ENCODE measurements around the gene NQO2.

NQO2 gene

DNA sequence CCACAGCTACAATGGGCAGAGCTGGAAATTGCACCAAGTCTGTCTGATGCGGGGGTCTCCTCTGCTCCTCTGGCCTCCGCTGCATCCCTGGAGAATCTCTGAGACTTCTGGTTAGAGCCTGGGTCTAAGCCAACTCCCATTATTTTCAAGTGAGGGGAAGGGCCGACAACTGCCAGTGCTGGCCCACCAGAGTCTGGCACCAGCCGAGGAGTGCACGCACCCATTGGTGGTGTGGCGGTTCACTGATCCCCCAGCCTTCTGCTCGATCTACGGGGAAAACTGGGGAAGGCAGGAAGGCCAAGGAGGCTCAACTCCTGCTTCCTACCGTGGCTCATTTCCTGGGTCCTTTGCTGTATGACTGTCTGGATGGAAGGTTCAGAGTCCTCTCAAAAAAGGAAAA lies 6.2 kb downstream of the NQO2 start:
- Histone ChIP-seq H3K36me3 (ENCODE audit: control insufficient read depth in 2 of 2, insufficient read depth in 1 of 2, low read length in 2 of 2) (peaks cover 0 to 49% of the 10 kb centered on the region in 2 experiments; a peak in 2 of 3 replicates), H3K9me3 (ENCODE audit: control insufficient read depth, insufficient read depth, low read depth, low read length) (no peaks in the 10 kb centered on the region), H3K4me1 (ENCODE audit: control insufficient read depth, insufficient read depth, low read length) (no peaks in the 10 kb centered on the region), H3K4me3 (ENCODE audit: low read depth, low read length) (no peak overlapping the region), H3K27ac (ENCODE audit: extremely low read depth, low read depth, low read length) (no peak overlapping the region)
- ChIA-PET POLR2A (no interaction called here), CTCF (interaction anchor here (1.0 kb wide), 1 partner anchor 33 kb away, joined by 3 read pairs; no protein-coding TSS in a partner anchor)
- TF ChIP-seq MEIS1 (CRISPR knock-in tag; IDR thresholded peaks at IDR 0.05; ENCODE audit: borderline replicate concordance) (no peak), ZNF747 (tag by site-specific recombination; IDR thresholded peaks at IDR 0.05) (no peak), TRIM28 (IDR thresholded peaks at IDR 0.05; ENCODE audit: borderline replicate concordance, low read length) (no peak), ZNF2 (tag by site-specific recombination; IDR thresholded peaks at IDR 0.05) (no peak), ZFP37 (tag by site-specific recombination; IDR thresholded peaks at IDR 0.05) (no peak)

DNA sequence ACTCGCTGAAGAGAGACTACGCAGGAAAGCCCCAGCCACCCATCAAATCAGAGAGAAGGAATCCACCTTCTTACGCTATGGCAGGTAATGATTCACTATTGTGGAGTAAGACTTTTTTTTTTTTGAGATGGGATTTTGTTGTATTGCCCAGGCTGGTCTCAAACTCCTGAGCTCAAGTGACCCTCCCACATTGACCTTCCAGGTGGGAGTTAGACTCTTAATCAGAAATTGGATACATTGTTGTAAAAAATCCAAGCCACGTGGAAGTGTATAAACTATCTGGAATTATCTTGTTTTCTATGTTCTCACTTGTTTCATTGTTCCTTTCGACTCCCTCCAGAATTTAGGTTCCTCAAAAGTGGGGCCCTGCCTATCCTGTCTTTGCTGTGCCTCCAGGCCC lies 6.8 kb downstream of the NQO2 start:
- Histone ChIP-seq H3K9me3 (ENCODE audit: control insufficient read depth, insufficient read depth, low read depth, low read length) (no peaks in the 10 kb centered on the region), H3K36me3 (ENCODE audit: control insufficient read depth in 2 of 2, insufficient read depth in 1 of 2, low read length in 2 of 2) (peaks cover 0 to 53% of the 10 kb centered on the region in 2 experiments; a peak in 2 of 3 replicates), H3K4me3 (ENCODE audit: low read depth, low read length) (no peak overlapping the region), H3K27ac (ENCODE audit: extremely low read depth, low read depth, low read length) (no peak overlapping the region), H3K4me1 (ENCODE audit: control insufficient read depth, insufficient read depth, low read length) (no peaks in the 10 kb centered on the region)
- POLR2A ChIA-PET: no interaction called here
- CTCF ChIA-PET: no interaction called here
- no peak for TF ChIP-seq SCRT1 (tag by site-specific recombination; IDR thresholded peaks at IDR 0.05; ENCODE audit: borderline replicate concordance)
- no peak for TF ChIP-seq ZNF302 (tag by site-specific recombination; IDR thresholded peaks at IDR 0.05; ENCODE audit: low read depth)
- no peak for TF ChIP-seq ZNF404 (tag by site-specific recombination; IDR thresholded peaks at IDR 0.05)
- no peak for TF ChIP-seq ZNF548 (tag by site-specific recombination; IDR thresholded peaks at IDR 0.05)
- no peak for TF ChIP-seq YY2 (tag by site-specific recombination; IDR thresholded peaks at IDR 0.05)
- TF ChIP-seq ZNF114 (tag by site-specific recombination; IDR thresholded peaks at IDR 0.05): no peak
- TF ChIP-seq, protein P1, sequence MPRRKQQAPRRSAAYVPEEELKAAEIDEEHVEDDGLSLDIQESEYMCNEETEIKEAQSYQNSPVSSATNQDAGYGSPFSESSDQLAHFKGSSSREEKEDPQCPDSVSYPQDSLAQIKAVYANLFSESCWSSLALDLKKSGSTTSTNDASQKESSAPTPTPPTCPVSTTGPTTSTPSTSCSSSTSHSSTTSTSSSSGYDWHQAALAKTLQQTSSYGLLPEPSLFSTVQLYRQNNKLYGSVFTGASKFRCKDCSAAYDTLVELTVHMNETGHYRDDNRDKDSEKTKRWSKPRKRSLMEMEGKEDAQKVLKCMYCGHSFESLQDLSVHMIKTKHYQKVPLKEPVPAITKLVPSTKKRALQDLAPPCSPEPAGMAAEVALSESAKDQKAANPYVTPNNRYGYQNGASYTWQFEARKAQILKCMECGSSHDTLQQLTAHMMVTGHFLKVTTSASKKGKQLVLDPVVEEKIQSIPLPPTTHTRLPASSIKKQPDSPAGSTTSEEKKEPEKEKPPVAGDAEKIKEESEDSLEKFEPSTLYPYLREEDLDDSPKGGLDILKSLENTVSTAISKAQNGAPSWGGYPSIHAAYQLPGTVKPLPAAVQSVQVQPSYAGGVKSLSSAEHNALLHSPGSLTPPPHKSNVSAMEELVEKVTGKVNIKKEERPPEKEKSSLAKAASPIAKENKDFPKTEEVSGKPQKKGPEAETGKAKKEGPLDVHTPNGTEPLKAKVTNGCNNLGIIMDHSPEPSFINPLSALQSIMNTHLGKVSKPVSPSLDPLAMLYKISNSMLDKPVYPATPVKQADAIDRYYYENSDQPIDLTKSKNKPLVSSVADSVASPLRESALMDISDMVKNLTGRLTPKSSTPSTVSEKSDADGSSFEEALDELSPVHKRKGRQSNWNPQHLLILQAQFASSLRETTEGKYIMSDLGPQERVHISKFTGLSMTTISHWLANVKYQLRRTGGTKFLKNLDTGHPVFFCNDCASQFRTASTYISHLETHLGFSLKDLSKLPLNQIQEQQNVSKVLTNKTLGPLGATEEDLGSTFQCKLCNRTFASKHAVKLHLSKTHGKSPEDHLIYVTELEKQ (tag by site-specific recombination; IDR thresholded peaks at IDR 0.05; ENCODE audit: borderline replicate concordance): no peak
- TF ChIP-seq ZNF248 (tag by site-specific recombination; IDR thresholded peaks at IDR 0.05): no peak
- TF ChIP-seq ZNF223 (tag by site-specific recombination; IDR thresholded peaks at IDR 0.05): no peak
- TF ChIP-seq TRIM28 (IDR thresholded peaks at IDR 0.05; ENCODE audit: borderline replicate concordance, low read length): no peak
- TF ChIP-seq ZNF239 (tag by site-specific recombination; IDR thresholded peaks at IDR 0.05): no peak
- TF ChIP-seq, protein P2, sequence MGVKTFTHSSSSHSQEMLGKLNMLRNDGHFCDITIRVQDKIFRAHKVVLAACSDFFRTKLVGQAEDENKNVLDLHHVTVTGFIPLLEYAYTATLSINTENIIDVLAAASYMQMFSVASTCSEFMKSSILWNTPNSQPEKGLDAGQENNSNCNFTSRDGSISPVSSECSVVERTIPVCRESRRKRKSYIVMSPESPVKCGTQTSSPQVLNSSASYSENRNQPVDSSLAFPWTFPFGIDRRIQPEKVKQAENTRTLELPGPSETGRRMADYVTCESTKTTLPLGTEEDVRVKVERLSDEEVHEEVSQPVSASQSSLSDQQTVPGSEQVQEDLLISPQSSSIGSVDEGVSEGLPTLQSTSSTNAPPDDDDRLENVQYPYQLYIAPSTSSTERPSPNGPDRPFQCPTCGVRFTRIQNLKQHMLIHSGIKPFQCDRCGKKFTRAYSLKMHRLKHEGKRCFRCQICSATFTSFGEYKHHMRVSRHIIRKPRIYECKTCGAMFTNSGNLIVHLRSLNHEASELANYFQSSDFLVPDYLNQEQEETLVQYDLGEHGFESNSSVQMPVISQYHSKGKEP (tag by site-specific recombination; IDR thresholded peaks at IDR 0.05): no peak
- TF ChIP-seq OSR2 (tag by site-specific recombination; IDR thresholded peaks at IDR 0.05): no peak
- no peak for TF ChIP-seq REPIN1 (tag by site-specific recombination; IDR thresholded peaks at IDR 0.05; ENCODE audit: low read depth)
- TF ChIP-seq ZNF214 (tag by site-specific recombination; IDR thresholded peaks at IDR 0.05; ENCODE audit: borderline replicate concordance): no peak
- TF ChIP-seq KLF9 (tag by site-specific recombination; IDR thresholded peaks at IDR 0.05; ENCODE audit: low read depth): no peak
- TF ChIP-seq, protein P3, sequence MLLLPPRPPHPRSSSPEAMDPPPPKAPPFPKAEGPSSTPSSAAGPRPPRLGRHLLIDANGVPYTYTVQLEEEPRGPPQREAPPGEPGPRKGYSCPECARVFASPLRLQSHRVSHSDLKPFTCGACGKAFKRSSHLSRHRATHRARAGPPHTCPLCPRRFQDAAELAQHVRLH (tag by site-specific recombination; IDR thresholded peaks at IDR 0.05): no peak
- TF ChIP-seq ZNF221 (tag by site-specific recombination; IDR thresholded peaks at IDR 0.05; ENCODE audit: borderline replicate concordance): no peak
- no peak for TF ChIP-seq ZNF157 (tag by site-specific recombination; IDR thresholded peaks at IDR 0.05)
